Fibroblast of villous mesenchyme (primary cell): ENCODE data around the gene CLECL1. TPM values are rescaled to one million over a fixed set of nuclear protein-coding genes. Genes with fewer than 3 reads are reported as not detected.
A peak's percentile ranks its signal among the peaks of the same experiment; 100 is the strongest.

Experiments used
- DNase-seq: peaks from one replicate; pipeline ENCODE4 v3.0.0-alpha.2; 2010; ENCODE audit warnings: low read depth
- H3K4me3 ChIP-seq: 2 replicates; pipeline ENCODE4 v1.5.1; 2011; ENCODE audit warnings: low read depth, mild to moderate bottlenecking, low read length
- total RNA-seq: library from RNA; depleted of rRNA; stranded (reverse); fragments of >200 nt; gene quantifications from 2 replicates; pipeline ENCODE4 v1.2.3, GENCODE V29; 2012
- TF ChIP-seq, protein P1 (sequence below): IDR thresholded peaks from 2 replicates; pipeline ENCODE4 v1.5.1; 2012; ENCODE audit warnings: low read depth, mild to moderate bottlenecking, low read length; ENCODE audit not compliant: insufficient read depth

Gene CLECL1
- total RNA-seq, 1 donor, result not detected

DNA sequence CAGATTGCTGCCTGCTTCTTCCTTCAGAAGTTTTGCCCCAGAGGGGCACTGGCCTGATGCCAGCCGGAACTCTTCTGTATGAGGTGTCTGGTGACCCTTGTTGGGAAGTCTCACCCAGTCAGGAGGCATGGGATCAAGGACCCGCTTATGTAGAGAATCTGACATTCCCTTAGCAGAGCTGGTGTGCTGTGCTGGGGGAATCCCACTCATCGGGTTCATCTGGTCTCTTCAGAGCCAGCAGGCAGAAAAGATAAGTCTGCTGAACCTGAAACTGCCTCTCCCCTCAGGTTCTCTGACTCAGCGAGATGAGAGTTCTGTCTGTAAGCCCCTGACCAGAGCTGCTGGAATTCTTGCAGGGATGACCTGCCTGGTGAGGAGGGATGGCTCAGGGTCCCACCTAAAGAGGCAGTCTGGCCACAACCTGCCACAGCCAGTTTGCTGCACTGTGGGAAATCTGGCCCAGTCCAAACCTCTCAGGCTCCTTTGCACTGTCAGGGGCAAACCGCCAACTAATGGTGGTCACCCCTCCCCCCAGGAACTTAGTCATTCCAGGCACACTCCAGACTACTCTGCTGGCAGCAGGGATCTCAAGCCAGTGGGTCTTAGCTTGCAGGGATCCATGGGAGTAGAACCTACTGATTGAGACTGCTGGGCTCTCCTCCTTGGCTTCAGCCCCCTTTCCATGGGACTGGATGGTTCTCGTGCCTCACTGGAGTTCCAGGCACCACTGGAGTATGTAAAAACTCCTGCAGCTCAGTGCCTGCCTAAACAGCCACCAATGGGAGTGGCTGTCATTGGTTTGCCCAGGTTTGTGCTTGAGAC is 59.3 kb downstream of the CLECL1 start:
- H3K4me3 ChIP-seq, result no peak overlapping the region
- TF ChIP-seq, protein P1, sequence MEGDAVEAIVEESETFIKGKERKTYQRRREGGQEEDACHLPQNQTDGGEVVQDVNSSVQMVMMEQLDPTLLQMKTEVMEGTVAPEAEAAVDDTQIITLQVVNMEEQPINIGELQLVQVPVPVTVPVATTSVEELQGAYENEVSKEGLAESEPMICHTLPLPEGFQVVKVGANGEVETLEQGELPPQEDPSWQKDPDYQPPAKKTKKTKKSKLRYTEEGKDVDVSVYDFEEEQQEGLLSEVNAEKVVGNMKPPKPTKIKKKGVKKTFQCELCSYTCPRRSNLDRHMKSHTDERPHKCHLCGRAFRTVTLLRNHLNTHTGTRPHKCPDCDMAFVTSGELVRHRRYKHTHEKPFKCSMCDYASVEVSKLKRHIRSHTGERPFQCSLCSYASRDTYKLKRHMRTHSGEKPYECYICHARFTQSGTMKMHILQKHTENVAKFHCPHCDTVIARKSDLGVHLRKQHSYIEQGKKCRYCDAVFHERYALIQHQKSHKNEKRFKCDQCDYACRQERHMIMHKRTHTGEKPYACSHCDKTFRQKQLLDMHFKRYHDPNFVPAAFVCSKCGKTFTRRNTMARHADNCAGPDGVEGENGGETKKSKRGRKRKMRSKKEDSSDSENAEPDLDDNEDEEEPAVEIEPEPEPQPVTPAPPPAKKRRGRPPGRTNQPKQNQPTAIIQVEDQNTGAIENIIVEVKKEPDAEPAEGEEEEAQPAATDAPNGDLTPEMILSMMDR, result no peak
- peak; percentile 91 for DNase-seq

Other genes starting within 250 kb of the CLECL1 start
- gene KLRB1, start 125.2 kb downstream of the CLECL1 start, total RNA-seq, result not detected in 2 replicates
- gene CLEC2D, start 63.4 kb downstream of the CLECL1 start, total RNA-seq, result 3.9 and 4.5 TPM in 2 replicates
- gene CD69, start 27.8 kb upstream of the CLECL1 start, total RNA-seq, result not detected in 2 replicates
- 0.32 and 0.43 TPM in 2 replicates for gene KLRF1, start 94.4 kb upstream of the CLECL1 start, total RNA-seq
- 40.6 and 47.9 TPM in 2 replicates for gene CLEC2B, start 136.3 kb upstream of the CLECL1 start, total RNA-seq
- not detected in 2 replicates for gene KLRF2, start 148.4 kb upstream of the CLECL1 start, total RNA-seq
- gene CLEC2A, start 199.3 kb upstream of the CLECL1 start, total RNA-seq, result not detected in 2 replicates
- not detected in 2 replicates for gene CLEC12A, start 238.3 kb upstream of the CLECL1 start, total RNA-seq